ENCODE measurements around the gene CTDNEP1.

Gene CTDNEP1

GRCh38 chr17:7251661-7252175 lies at the start of gene CTDNEP1:
TSS of gene CTDNEP1 (minus strand) at chr17:7251734. CDS start at chr17:7251296, 438 bp downstream.
- Histone ChIP-seq H3K4me2 (ENCODE audit: low read depth, low read length, poor library complexity, severe bottlenecking) (peak within 1 kb of the TSS; percentile 99), H3K79me2 (ENCODE audit: insufficient read depth, low read length) (peaks cover 72% of the 10 kb centered on the region), H4K20me1 (ENCODE audit: insufficient read depth, low read length, poor library complexity, severe bottlenecking) (peaks cover 40% of the 10 kb centered on the region), H3F3A (ENCODE audit: low read depth) (no peaks in the 10 kb centered on the region), H2AFZ (ENCODE audit: low read length) (peak within 1 kb of the TSS; percentile 94), H3K9me3 (ENCODE audit: insufficient read depth, low read depth, low read length) (no peaks in the 10 kb centered on the region), H3K9ac (ENCODE audit: low read depth, low read length, poor library complexity, severe bottlenecking) (peak within 1 kb of the TSS; percentile 87), H3K4me3 (ENCODE audit: low read length, poor library complexity, severe bottlenecking) (peak within 1 kb of the TSS; percentile 84), H3K9me2 (replicated peaks; ENCODE audit: low read depth, low read length) (no peaks in the 10 kb centered on the region), H3K27me3 (ENCODE audit: insufficient read depth, low read length, poor library complexity, severe bottlenecking) (no peaks in the 10 kb centered on the region), H3K4me1 (ENCODE audit: insufficient read depth, low read length, poor library complexity, severe bottlenecking) (peaks cover 37% of the 10 kb centered on the region), H3K36me3 (ENCODE audit: insufficient read depth, low read length) (peaks cover 11% of the 10 kb centered on the region; the same call in 1 of the 2 replicates)
- TF ChIP-seq CTCF (conservative IDR thresholded peaks at IDR 0.05; ENCODE audit: low read length), result no peak
- TF ChIP-seq EZH2phosphoT487 (IDR thresholded peaks at IDR 0.05; ENCODE audit: borderline replicate concordance), result no peak

- H4K20me1 ChIP-seq (ENCODE audit: insufficient read depth, low read length, poor library complexity, severe bottlenecking), result no peaks in the 10 kb centered on the region
- no peak for TF ChIP-seq EZH2phosphoT487 (IDR thresholded peaks at IDR 0.05; ENCODE audit: borderline replicate concordance)
- peak; percentile 86 for TF ChIP-seq CTCF (conservative IDR thresholded peaks at IDR 0.05; ENCODE audit: low read length)
- H3K9me3 ChIP-seq (ENCODE audit: insufficient read depth, low read depth, low read length), result no peaks in the 10 kb centered on the region
- peak overlapping the region; percentile 97 for H2AFZ ChIP-seq (ENCODE audit: low read length)
- no peaks in the 10 kb centered on the region for H3K79me2 ChIP-seq (ENCODE audit: insufficient read depth, low read length)
- no peaks in the 10 kb centered on the region for H3K36me3 ChIP-seq (ENCODE audit: insufficient read depth, low read length)
- no peaks in the 10 kb centered on the region for H3F3A ChIP-seq (ENCODE audit: low read depth)
- no peak overlapping the region for H3K9ac ChIP-seq (ENCODE audit: low read depth, low read length, poor library complexity, severe bottlenecking)
- peaks cover 7% of the 10 kb centered on the region for H3K4me1 ChIP-seq (ENCODE audit: insufficient read depth, low read length, poor library complexity, severe bottlenecking)
- peak overlapping the region; percentile 66 for H3K4me2 ChIP-seq (ENCODE audit: low read depth, low read length, poor library complexity, severe bottlenecking)
- H3K4me3 ChIP-seq (ENCODE audit: low read length, poor library complexity, severe bottlenecking), result peak overlapping the region; percentile 54
- no peaks in the 10 kb centered on the region for H3K27me3 ChIP-seq (ENCODE audit: insufficient read depth, low read length, poor library complexity, severe bottlenecking)
- no peaks in the 10 kb centered on the region for H3K9me2 ChIP-seq (replicated peaks; ENCODE audit: low read depth, low read length)
Measured at GRCh38 chr17:7296189-7296861, 44.8 kb upstream of the CTDNEP1 start.

- no peak overlapping the region for H3K9ac ChIP-seq (ENCODE audit: low read depth, low read length, poor library complexity, severe bottlenecking)
- H4K20me1 ChIP-seq (ENCODE audit: insufficient read depth, low read length, poor library complexity, severe bottlenecking), result no peaks in the 10 kb centered on the region
- peak overlapping the region; percentile 54 for H3K4me3 ChIP-seq (ENCODE audit: low read length, poor library complexity, severe bottlenecking)
- H3K27me3 ChIP-seq (ENCODE audit: insufficient read depth, low read length, poor library complexity, severe bottlenecking), result no peaks in the 10 kb centered on the region
- no peaks in the 10 kb centered on the region for H3K79me2 ChIP-seq (ENCODE audit: insufficient read depth, low read length)
- peaks cover 7% of the 10 kb centered on the region for H3K4me1 ChIP-seq (ENCODE audit: insufficient read depth, low read length, poor library complexity, severe bottlenecking)
- TF ChIP-seq CTCF (conservative IDR thresholded peaks at IDR 0.05; ENCODE audit: low read length), result no peak
- no peak for TF ChIP-seq EZH2phosphoT487 (IDR thresholded peaks at IDR 0.05; ENCODE audit: borderline replicate concordance)
- H3K36me3 ChIP-seq (ENCODE audit: insufficient read depth, low read length), result no peaks in the 10 kb centered on the region
- peak overlapping the region; percentile 45; the same call in 1 of the 2 replicates for H2AFZ ChIP-seq (ENCODE audit: low read length)
- H3K9me2 ChIP-seq (replicated peaks; ENCODE audit: low read depth, low read length), result no peaks in the 10 kb centered on the region
- H3K9me3 ChIP-seq (ENCODE audit: insufficient read depth, low read depth, low read length), result no peaks in the 10 kb centered on the region
- peak overlapping the region; percentile 66 for H3K4me2 ChIP-seq (ENCODE audit: low read depth, low read length, poor library complexity, severe bottlenecking)
- H3F3A ChIP-seq (ENCODE audit: low read depth), result no peaks in the 10 kb centered on the region
Measured at GRCh38 chr17:7295230-7296180, 44.0 kb upstream of the CTDNEP1 start.

Measured in Loucy (cell line).